GM21423 (cell line): Measurements from ENCODE around the gene PRAMEF6.
"Not testable (repeated sequence)": the region's sequence is repeated elsewhere in the genome, so short reads cannot be mapped to it uniquely, and the experiment has no call there.

ENCODE experiments used
- ATAC-seq: cut with Tn5 transposase; IDR thresholded peaks from one replicate; pipeline ENCODE4 v1.9.1; 2021; ENCODE audit warnings: mild to moderate bottlenecking, moderate library complexity; ENCODE audit not compliant: unreplicated experiment

PRAMEF6 gene

GRCh38 chr1:12947480-12947879, at the start of gene PRAMEF6:
Gene PRAMEF6 (minus strand): TSS chr1:12947580. CDS start chr1:12942518, 5,062 bp downstream.
- ATAC-seq: not testable (repeated sequence)

- ATAC-seq: not testable (repeated sequence)
Observed at GRCh38 chr1:12924368-12924767, 23.0 kb downstream of the PRAMEF6 start.

GRCh38 chr1:12921749-12922148, 25.6 kb downstream of the PRAMEF6 start:
- ATAC-seq: not testable (repeated sequence)

- not testable (repeated sequence) for ATAC-seq
Observed at GRCh38 chr1:12916310-12916709, 31.1 kb downstream of the PRAMEF6 start, which contains the start of gene PRAMEF7. Gene PRAMEF7 (plus strand): TSS chr1:12916610. CDS start chr1:12917693, 1,083 bp downstream.

GRCh38 chr1:12903793-12904572, 43.4 kb downstream of the PRAMEF6 start:
- not testable (repeated sequence) for ATAC-seq

GRCh38 chr1:12899186-12899585, 48.2 kb downstream of the PRAMEF6 start:
- not testable (repeated sequence) for ATAC-seq

- not testable (repeated sequence) for ATAC-seq
Observed at GRCh38 chr1:12898170-12898569, 49.2 kb downstream of the PRAMEF6 start, which contains the start of gene PRAMEF10. Gene PRAMEF10 (minus strand): TSS chr1:12898270. CDS start chr1:12895847, 2,423 bp downstream.
